GM18505 (cell line): ENCODE measurements around the gene IBA57.
"Not testable (repeated sequence)": the region's sequence is repeated elsewhere in the genome, so short reads cannot be mapped to it uniquely, and the experiment has no call there.

Source experiments
- ATAC-seq: cut with Tn5 transposase; IDR thresholded peaks from one replicate; pipeline ENCODE4 v1.9.1; 2021; ENCODE audit not compliant: unreplicated experiment
- POLR2A ChIP-seq: IDR thresholded peaks from 4 replicates; pipeline ENCODE4 v1.6.1; 2011; ENCODE audit warnings: borderline replicate concordance; ENCODE audit not compliant: insufficient read depth, insufficient read length; ENCODE audit errors: extremely low read depth

Gene IBA57

DNA sequence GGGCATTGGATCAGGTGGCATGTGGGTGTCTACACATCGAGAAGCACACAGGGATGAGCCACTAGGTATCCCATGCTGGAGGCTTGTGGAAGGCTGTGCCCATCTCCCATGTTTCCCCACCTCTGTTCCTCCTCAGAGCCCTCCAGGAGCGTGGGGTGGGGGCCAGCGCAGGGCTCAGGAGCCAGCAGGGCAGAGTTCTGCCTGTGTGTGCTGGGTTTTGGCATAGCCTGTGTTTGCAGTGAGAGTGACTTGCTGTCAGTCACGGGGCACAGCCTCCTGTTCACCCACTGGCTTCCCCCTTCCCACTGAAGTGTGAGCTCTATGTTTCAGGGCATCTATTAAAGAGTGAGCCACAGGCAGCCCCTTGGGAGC, 10.4 kb downstream of the IBA57 start:
- TF ChIP-seq POLR2A, result no peak
- no peak for ATAC-seq

DNA sequence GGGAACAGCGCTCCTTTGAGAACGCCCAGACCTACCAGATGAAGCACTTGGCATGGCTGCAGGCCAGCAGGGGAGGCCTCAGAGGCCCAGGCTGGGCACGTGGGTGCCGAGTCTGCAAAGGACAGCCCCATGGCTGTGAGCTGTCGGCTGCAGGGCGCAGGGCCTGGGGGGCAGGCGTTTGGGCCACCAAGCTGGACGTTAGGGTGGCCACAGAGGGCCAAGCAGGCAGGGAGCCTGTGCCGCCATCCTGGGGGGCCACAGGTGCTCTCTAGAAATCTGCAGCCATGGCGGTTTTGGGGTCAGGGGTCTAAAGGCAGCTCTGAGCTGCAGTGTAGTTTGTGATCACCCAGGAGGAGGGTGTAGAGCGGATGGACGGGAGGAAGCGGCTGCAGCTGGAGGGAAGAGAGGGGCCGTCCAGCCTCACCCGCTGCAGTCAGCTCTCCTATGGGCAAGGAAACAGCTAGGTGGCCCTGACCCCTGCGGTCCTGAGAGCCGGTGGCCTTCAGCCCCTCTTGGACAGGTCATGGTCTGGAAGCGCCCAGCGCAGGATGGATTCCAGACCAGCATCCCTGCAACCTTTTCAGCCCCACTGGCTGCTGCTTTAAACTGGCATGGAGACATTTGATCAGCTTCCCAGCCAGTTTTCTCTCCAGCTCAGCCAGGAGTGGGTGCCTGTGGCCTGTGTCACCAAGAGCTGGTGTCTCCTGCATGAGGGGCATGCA, 11.0 kb downstream of the IBA57 start:
- no peak for ATAC-seq
- TF ChIP-seq POLR2A, result no peak

DNA sequence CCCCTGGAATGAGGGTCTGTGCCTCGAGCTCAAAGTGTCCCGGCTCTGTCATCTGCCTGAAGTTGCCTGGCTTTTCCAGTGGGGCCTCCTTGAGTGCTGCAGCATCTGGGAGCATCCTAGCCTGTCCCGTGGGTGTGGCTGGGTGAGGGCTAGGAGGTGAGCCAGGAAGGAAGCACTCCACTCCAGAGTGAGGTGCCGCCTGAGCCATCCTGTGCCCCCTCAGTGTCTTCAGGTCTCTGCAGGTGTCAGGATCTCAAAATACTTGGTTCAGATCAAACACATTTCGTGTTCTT, 11.5 kb downstream of the IBA57 start:
- TF ChIP-seq POLR2A, result no peak
- no peak for ATAC-seq

DNA sequence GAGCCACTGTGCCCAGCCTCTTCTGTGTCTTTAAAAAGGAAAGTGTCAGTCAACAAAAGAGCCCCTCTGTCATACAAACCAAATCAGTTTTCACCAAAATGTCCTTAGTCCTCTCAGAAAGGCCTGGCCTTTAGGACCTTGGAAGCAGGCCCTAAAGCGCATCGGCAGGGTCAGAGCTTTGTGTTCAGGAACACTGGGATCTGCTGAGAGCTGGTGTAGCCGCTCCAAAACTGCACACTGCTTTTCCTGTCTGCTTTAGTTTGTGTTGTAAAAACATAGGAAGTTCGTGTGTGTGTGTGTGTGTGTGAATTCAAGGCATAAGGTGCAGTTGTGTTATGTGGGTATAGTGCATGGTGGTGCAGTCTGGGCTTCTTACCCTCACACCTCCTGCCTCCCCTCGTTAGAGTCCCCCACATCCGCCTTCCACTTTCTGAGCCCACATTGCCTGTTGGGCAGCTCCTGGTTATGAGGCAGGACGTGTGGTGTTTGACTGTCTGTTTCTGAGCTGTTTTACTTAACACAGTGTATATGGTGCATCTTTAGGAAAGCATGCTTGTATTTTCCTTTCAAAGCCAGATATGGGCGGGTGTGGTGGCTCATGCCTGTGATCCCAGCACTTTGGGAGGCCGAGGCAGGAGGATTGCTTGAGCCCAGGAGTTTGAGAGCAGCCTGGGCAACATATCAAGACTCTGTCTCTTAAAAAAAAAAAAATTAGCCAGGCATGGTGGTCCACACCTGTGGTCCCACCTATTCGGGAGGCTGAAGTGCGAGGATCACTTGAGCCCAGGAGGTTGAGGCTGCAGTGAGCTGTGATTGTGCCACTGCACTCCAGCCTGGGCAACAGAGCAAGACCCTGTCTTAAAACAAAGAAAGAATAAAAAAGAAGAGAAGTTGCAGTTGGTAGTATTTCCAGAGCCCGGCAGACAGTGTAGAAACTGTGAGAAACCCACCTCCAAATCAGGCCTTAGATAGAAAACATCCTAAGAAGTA, 12.4 kb downstream of the IBA57 start:
- no peak for TF ChIP-seq POLR2A
- no peak for ATAC-seq

DNA sequence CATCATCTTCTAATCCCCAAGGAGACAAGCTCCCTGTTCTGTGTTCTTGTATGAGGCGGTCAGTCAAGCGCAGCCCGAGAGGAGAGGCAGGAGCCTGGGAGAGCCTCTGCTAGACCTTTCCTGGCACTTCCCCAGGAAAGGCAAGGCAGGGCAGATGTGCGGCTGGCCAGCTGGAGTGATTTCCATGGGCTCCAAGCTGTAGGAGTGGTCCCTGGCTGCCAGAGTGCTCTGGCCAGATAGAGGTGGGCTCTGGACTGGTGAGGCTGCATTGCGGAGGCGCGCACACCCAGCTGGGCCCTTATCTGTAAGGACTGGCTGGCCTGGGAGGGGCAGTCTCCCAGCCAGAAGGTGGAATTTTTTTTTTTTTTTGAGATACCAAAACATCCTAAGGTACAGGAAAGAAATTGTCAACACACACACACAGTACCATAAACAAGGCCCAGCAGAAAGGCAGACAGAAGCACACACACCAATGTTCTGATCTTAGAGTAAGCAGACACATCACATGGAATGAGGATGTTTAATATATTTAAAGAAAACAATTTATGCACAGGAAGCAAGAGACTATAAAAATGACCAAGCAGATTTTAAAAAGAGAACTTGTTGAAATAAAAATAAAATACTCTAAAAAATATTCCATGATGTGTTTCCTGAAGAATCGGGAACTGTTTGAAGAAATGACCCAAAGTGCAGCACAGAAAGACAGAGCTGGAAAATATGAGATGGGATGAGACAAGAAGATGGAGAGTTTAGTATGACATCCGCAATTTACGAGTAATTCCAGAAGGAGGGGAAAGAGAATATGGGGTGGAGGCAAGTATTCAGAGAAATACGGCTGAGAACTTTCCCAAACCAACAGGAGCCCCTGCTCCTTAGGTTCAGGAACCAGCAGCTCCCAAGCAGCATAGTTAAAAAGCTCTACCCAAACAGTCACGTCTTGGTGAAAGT, 13.4 kb downstream of the IBA57 start:
- TF ChIP-seq POLR2A, result no peak
- no peak for ATAC-seq

DNA sequence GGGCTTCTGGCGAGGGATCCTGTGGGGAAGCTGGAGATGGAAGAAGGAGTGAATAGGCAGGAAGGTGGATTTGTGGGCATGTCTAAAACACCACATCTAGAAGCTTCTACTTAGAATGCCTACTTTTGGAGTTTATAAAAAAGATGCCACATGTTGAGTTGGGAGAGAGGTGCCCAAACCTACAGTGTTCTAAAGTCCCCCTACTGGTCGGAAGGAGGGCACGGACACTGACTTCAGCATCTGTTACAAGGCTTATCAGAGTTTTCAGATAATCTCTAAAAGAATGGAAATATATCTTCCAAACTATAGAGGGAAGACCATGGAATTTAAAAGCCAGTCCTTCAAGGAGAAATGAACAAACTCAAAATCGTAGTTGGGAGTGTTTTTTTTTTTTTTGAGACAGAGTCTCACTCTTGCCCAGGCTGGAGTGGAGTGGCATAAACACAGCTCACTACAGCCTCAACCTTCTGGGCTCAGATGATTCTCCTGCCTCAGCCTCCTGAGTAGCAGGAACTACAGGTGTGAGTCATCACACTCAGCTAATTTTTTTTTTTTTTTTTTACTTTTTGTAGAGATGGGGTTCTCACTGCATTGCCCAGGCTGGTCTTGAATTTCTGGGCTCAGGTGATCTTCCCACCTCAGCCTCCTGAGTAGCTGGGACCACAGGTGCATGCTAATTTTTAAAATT, 14.8 kb downstream of the IBA57 start:
- ATAC-seq, result no peak
- no peak for TF ChIP-seq POLR2A

DNA sequence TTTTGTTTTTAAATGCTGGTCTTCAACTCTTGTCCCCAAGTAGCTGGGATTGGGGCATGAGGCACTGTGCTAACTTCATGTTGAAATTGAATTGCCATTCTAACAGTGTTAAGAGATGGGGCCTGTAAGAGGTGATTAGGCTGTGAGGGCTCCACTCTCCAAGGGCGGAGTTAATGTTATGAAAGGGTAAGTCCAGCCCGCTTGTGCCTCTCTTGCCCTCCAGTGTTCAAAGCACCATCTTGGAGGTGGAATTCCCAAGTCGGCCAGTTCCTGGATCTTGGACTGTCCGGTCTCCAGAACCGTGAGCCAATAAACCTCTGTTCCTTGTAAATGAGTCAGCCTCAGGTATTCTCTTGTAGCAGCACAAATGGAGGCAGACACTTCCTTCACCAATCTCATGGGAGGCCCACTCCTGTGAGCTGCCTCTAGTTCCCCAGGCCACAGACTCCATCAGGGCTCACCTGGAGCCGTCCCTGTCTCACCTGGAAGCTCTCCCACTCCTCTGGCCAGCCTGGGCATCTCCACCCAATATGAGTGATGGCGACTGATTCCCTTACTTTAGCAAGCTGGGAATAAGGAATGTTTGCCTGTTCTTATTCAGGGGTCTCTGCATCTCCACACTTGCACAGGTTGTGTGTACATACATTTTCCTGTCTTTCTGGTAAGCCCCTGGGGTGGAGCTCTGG, 15.5 kb downstream of the IBA57 start:
- no peak for ATAC-seq

DNA sequence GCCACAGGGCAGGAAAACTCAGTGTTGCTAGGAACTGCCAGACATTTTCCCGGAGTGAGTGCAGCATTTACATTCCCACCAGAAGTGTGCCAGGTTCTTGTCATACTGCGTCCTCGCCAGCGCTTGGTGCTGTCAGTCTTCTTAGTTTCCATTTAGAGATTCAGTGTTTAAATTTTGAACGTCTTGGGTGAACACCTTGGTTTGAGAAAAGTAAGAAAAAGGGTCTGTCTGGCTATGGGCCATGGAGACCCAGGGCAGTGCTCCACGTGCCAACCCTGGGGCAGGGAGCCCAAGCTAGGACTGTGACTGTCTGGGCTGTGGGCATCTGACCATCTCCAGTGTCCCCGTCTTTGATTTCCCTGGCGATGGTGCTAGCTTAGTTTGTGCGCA, 16.0 kb downstream of the IBA57 start:
- ATAC-seq, result no peak
- TF ChIP-seq POLR2A, result no peak

More for the DNA sequence above, 15.5 kb downstream of the IBA57 start:
- TF ChIP-seq POLR2A, result no peak

DNA sequence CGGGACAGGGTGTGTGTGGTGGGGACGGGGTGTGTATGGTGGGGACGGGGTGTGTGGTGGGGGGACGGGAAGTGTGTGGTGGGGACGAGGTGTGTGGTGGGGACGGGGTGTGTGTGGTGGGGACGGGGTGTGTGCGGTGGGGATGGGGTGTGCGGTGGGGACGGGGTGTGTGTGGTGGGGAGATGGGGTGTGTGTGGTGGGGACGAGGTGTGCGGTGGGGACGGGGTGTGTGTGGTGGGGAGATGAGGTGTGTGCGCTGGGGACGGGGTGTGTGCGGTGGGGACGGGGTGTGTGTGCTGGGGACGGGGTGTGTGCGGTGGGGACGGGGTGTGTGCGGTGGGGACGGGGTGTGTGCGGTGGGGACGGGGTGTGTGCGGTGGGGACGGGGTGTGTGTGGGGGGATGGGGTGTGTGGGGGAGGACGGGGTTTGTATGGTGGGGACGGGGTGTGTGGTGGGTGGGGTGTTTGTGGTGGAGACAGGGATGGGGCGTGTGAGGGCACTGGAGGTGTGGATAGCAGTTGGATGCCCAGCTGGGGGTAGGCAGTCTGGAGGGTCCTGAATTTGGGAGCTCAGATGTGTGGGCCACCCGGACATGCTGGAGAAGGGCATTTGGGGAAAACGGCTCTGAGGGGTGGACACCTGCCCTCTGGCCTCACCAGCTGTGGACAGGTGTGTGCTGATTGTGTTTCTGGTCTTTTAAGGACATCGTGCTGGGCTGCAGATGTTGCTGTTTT, 16.9 kb downstream of the IBA57 start:
- TF ChIP-seq POLR2A, result no peak
- ATAC-seq, result no peak

DNA sequence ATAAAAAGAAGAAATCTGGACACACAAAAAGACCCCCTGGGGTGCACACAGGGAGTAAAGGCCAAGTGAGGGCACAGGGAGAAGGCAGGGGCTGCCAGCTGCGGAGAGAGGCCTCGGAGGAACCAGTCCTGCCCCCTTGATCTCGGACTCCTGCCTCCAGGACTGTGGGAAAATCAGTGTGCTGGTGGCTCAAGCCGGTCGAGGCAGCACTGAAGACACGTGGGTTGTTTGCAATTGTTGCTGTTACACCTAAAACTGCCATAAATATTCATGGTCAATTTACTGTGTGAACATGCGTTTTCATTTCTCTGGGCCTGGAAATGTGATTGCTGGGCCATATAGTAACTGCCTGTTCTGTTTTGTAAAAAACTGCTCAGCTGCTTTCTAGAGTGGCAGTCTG, 18.5 kb downstream of the IBA57 start:
- no peak for TF ChIP-seq POLR2A
- ATAC-seq, result no peak

DNA sequence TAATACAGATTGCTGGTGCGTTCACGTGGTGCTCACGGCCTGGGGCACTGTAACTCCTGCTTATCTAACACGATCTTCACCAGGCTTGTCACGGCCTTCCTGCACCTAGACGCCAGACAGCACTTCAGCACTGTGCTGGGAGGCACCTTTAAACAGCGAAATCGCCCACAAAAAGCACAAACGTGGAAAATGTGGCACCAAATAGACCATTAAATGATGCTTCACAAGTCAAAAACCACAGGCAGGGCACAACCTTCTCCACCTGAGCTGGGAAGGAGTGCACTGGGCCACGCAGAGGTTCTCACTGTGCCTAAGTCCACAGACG, 20.0 kb downstream of the IBA57 start:
- no peak for TF ChIP-seq POLR2A
- no peak for ATAC-seq

DNA sequence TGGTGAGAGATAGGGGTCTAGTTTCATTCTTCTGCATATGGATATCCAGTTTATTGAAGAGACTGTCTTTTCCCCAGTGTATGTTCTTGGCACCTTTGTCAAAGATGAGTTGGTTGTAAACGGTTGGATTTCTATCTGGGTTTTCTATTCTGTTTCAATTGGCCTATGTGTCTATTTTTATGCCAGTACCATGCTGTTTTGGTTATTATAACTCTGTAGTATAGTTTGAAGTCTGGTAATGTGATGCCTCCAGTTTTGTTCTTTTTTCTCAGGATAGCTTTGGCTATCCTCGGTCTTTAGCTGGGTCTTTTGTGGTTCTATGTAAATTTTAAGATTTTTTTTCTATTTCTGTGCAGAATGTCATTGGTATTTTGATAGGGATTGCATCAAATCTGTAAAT, 22.6 kb downstream of the IBA57 start:
- not testable (repeated sequence) for ATAC-seq

DNA sequence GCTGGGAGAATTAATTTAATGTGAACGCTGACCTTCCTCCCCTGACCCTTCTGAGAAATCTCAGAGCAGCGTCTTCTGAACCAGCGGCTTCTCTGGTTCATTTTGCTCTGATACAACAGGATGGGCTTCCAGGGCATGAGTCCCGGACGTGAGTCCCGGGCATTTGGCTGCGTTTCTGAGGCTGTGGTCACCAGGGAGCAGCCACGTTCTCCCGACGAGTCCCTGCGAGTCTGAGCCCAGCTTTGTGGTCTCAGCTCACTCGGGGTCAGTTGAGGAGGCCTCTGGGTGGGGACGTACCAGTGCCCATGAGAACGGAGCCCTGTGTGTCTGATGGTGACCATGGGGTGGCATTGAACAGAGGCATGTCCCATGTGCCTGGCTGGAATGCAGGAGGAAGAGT, 24.6 kb downstream of the IBA57 start:
- TF ChIP-seq POLR2A, result no peak
- ATAC-seq, result no peak
